ENCODE results near the gene SLC41A1.

SLC41A1 gene

GRCh38 chr1:205785446-205785845 lies 27.6 kb downstream of the SLC41A1 start:
- no peak for DNase-seq

DNA sequence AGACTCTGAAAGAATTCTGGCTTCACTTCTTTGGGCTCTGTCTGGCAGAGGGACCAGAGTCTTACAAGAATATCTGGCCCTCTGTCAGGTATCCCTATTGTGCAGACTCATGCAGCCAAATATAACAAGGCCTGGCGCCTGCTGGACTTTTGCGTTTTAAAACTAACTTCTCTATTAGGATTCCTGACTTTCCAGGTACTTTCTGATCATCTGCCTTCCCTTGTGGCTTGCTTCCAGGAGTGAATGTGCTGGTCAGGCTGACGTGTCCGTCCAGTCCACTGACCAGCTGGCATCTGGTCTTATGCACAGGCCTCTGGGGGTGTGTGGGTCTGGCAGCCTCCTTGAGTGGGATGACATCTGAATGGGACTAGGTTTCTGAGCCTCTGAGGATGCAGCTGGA lies 29.1 kb downstream of the SLC41A1 start:
- DNase-seq = no peak

DNA sequence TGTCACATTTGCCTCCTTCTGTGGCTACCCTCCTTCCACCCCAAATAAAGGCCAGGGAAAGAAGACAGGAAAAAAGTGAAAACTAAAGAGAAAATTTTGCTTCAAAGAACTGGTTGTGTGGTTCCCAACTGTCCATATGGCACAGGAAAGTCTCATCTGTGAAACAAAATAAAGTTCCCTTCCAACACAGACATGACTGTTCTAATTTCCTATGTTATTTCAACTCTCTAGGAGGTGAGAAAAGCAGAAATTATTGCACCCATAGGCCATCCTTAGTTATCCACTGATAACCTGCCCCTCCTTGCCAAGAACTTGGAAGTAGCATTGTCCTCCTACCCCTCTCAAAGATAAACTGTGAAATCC lies 29.6 kb downstream of the SLC41A1 start:
- DNase-seq = no peak

DNA sequence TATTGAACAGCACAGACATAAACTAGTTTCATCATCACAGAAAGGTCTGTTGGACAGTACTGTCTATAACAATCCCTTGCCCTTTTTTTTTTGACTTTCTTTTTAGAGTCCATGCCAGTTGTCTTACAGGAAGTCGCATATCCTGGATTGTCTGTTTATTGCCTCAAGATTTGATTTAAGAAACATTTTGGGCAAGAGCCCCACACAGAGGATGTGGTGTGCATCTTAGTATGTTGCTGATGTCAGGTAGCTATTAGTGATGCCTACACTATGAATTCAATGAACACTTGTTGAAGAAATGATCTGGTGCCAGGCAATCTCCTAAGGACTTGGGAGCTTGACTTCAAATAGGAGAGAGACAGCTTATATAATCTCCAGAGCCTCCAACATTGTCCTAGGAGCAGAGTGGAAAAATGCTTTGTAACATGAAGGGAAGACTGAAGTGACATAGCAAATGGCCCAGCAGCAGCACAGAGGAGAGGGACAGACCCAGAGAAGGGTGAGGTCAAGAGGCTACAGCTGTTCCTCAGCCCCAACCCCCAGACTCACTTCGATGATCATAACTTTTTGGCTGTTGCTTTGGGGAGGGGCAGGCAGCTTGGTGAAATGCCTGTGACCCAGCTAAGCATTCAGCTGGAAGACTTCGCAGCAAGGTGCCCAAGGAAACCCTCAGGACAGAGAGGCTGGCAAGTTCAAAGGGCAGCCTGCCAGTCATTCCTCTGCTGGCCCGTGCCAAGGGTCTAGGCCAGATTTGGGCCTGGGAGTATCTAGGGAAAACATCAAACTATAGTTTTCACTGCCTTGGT lies 30.2 kb downstream of the SLC41A1 start:
- no peak for DNase-seq

DNA sequence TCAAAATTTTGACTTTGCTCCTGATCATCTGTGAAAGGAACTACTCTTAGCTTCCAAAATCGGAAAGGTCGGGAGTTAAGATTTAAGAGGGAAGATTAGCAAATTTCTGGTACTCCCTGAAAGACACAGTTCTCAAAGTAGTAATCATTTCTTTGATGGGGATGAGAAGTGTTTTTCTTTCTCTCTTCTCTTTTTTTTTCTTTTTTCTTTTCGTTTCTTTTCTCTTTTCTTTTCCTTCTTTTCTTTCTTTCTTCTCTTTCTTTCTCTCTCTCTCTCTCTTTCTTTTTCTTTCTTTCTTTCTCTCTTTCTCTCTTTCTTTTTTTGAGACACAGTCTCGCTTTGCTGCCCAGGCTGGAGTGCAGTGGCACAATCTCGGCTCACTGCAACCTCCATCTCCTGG lies 32.7 kb downstream of the SLC41A1 start:
- DNase-seq = no peak

- DNase-seq = no peak
These were observed 35.0 kb downstream of the SLC41A1 start for GRCh38 chr1:205777994-205778393.

DNA sequence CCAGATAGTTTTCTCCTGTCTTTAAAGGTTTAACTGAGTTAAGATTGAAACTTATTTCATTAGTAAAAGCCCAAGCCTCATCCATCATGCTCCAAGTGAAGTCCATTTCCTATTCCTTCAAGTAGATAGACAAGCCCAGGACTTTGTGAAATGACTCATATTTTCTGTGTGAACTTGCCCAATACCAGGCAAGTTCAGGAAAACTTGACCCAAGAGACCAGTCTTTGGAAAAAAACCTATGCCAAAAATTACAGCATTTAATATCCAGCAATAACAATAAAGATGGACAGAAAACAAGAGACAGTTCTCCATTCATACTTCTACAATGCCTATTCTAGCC lies 37.3 kb downstream of the SLC41A1 start:
- DNase-seq = peak; percentile 51

DNA sequence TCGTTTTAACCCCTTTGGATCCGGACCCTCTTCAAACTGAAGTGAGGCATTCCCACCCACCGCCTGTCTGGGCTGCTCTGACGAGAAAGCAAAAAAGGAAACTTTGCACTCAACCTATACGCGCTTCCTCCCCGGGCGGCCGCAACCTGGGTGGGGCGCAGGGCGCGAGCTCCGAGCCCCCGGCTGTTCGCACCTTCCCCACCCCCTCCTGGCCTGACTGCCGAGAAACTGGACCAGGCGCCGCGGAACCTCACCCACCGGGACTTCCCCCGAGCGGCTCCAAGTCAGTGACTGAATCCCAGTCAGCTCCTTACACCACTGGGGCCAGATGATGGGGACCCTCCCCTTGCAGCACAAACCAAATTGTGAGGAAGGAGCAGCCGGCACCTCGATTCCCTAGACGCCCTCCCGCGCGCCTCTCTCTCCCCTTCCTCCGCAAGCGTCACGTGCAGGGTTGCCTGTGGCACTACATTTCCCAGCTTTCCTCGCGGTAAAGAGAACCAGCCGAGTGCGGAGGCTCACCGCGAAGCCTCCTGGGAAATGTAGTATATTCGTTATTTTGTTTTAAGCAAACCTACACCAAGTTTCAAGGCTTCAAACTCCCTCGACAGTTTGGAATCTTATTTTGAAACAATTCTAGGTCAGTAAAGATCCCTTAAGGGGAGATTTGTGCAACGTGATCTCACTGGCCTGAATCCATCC lies 37.8 kb downstream of the SLC41A1 start, which contains the start of gene RAB29:
Gene RAB29 (minus strand): TSS at position 468 of the 702 bp plus-strand sequence. CDS start 526 bp downstream, outside the sequence.
- DNase-seq = peak; percentile 91

DNA sequence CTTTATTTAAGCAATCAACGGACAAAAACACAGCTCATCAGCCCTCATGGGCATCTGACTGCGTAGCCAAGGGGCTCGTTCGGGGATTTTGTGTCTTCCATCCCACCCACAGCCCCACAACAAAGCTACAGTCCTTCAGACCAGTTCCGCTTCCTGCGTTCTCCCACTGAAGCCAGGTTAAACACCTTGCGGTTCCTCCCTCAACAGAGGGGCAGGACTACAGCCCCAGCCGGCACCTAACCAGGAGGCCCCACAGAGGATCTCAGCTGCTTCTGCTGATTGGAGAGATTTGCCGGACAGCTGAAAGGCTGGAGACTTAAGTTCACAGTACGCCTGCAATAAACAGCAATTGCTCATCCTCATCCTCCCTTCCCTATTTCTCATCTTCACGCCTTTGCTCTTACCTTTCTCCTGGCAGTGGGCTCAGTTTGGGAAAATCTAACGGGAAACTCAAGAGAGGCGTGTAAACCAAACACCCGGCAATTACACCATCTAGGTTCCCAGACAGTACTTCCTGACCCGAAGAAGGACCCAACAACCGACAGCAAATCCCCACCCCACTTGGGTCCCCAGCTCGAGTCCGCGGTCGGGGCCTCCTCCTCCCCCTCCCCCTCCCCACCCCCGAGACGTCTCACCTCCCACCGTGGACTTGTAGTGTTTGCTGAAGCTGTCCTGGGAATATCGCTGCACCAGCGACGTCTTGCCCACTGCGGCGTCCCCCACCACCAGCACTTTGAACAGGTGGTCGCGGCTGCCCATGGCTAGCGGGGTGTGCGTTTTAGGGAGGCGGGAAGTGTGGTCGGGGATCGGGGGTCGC lies 38.6 kb downstream of the SLC41A1 start:
- DNase-seq = peak; percentile 31

GRCh38 chr1:205772607-205773032 lies 40.4 kb downstream of the SLC41A1 start:
- no peak for DNase-seq

DNA sequence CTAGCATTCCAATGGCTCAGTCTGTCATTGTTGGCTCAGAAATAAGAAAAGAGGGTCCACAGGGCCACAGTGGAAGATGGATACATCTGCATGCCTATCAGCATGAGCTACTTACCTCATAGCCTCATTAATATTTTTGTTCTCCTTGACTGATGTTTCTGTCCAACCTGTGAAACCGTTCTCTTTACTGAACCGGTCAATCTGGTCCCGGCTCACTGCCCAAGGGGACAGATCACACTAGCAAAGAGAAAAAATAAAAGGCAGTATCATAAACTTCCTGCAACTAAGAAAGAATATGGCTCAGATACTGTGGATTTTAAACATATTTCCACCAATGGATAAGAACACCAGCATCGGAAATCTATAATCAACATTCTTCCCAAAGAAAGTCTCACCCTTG lies 42.4 kb downstream of the SLC41A1 start:
- no peak for DNase-seq

DNA sequence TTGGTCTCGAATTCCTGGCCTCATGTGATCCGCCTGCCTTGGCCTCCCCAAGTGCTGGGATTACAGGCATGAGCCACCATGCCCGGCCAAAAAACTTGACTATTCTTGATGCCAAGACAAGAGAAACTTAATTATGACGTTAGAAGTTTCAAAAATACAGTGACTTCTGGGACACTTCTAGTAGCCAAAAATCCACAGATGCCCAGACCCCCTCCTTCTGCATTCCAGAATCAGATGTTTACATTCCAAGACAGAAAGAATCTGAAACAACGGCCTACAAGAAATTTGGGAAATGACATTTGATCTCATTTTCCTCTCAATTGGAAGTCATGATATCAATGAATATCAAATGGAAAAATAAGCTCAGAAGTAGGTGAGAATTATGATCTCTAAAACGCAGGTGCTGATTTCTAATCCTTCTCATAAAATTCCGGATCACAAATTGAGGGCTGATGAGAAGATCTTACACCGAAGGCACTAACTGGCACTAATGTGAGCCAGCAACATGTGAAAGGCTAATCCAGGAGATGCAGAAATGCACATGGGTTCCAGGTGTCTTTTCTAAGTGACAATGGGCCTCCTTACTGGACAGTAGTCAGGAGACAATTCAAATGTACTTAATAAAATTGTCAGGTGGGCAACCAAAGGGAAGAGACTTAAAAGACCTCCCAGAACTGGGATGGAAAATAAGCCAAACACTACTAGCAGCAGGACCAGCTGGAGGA lies 43.2 kb downstream of the SLC41A1 start:
- no peak for DNase-seq

GRCh38 chr1:205767248-205767647 lies 45.8 kb downstream of the SLC41A1 start:
- no peak for DNase-seq

- no peak for DNase-seq
These were observed 46.4 kb downstream of the SLC41A1 start for GRCh38 chr1:205766570-205766969.

- DNase-seq = no peak
These were observed 47.0 kb downstream of the SLC41A1 start for GRCh38 chr1:205766038-205766437.

DNA sequence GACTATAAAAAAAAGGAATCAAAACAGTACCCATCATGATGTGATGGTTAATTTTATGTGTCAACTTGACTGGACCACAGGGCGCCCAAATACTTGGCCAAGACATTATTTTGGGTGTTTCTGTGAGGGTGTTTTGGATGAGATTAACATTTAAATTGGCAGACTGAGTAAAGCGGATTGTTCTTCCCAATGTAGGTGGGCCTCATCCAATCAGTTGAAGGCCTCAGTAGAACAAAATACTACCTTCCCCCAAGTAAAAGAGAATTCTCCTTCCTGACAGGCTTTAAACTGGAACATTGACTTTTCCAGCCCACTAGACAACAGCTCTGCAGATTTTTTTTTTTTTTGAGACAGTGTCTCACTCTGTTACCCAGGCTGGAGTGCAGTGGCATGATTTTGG lies 48.4 kb downstream of the SLC41A1 start:
- DNase-seq = no peak

- DNase-seq = no peak
These were observed 49.0 kb downstream of the SLC41A1 start for GRCh38 chr1:205763980-205764379.

GRCh38 chr1:205760606-205761005 lies 52.4 kb downstream of the SLC41A1 start:
- no peak for DNase-seq

- DNase-seq = no peak
These were observed 56.4 kb downstream of the SLC41A1 start for GRCh38 chr1:205756552-205756951.

GRCh38 chr1:205754857-205755256 lies 58.1 kb downstream of the SLC41A1 start:
- no peak for DNase-seq

GRCh38 chr1:205751036-205751651 lies 61.9 kb downstream of the SLC41A1 start:
- DNase-seq = no peak
